ELF-1 (cell line): Measurements from ENCODE around the gene NLGN4X.

Source experiments
- DNase-seq: peaks from one replicate; pipeline ENCODE4 v3.0.0-alpha.2; 2016; ENCODE audit warnings: low read depth, low spot score

The NLGN4X gene

DNA sequence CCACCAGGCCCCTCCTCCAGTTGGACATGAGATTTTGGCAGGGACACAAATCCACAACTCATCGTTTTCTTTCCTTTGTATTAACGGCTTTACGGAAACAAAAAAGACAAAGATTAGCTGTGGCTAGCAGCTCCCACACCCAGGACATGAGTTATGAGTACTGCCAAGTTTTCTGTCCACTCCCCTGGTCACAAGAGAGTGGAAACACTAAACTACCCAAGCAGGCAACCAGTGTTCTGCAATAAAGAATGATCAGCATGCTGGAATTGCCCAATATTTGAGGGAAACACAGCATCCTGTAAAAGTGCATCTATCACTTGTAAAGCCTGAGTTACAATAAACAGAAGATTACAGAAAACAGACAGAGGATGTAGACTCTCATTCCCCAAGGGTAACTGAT is 358.4 kb downstream of the NLGN4X start:
- DNase-seq = no peak

DNA sequence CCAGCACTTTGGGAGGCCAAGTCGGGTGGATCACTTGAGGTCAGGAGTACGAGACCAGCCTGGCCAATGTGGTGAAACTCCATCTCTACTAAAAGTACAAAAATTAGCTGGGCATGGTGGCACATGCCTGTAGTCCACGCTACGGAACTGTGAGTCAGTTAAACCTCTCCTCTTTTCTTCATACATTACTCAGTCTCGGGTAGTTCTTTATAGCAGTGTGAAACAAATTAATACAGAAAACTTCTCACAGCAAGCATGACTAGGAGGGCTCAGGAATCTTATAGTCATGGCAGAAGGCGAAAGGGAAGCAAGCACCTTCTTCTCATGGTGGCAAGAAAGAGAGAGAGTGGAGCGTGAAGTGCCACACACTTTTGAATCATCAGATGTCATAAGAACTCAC is 358.9 kb downstream of the NLGN4X start:
- no peak for DNase-seq

DNA sequence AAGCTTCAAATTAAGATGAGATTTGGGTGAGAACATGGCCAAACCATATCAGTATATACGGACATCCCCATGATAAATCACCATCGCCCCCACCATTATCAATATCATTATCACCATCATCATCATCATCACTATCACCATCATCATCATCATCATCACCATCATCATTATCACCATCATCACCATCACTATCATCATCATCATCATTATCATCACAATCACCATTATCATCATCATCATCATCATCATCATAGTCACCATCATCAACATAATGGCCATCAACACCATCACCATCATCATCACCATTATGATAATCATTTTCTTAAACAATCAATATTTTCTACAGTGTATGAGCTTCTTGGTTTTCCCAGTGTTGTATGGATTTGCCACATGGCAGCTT is 360.9 kb downstream of the NLGN4X start:
- no peak for DNase-seq

DNA sequence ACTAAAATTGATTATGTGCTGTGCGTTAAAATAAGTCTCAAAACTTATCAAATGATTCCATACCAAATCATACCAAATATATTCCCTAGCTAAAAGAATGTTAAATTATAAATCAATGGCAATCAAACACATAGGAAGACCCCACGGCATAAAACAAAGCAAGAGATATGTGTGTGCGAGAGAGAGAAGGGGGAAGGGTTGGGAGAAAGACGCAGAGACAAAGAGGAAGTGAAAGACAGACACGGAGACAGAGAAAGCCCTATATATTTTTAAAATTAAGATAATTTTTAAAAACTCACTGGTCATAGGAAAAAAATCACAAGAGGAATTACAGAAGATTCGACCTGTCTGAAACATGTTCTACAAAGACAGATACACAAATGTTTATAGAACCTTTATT is 371.4 kb downstream of the NLGN4X start:
- no peak for DNase-seq

DNA sequence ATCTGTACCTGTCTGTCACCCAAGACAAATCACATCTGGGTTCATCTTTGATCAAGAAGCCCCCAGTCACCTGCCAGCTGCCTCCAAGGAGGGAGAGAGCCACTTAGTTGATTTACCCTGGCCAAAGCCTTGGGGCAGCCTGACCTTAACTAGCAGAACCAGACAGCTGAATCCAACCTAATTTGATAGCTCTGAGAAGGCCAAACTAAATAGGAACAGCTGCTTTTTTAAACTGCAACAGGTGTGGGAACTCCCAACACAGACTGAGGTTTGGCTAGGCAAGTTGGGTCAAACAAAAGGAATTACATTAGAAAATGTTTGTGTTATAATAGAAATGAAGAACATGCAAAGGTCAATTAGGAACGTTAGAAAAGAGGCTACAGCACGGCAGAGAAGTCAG is 375.7 kb downstream of the NLGN4X start:
- no peak for DNase-seq

DNA sequence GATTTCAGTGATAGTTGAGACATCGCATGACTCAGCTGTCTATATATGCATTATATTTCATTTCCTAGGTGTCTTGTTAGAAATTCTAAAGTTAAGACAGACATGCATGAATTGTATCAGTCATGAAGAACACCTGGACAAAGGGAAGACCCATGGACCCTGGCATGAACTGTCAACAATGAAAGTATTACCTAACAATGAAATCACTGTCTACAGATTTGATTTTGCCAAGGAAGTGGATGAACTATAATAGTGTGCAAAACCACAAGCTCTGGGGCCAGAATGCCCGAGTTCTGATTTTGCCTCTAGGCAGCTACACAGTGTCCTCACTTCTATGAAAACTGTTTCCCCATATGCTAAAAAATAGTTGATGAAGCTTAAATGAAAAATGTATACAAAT is 386.1 kb downstream of the NLGN4X start:
- DNase-seq = no peak
